HFFc6 (cell line): Measurements from ENCODE around the gene BRD1. TPM values are rescaled to one million over a fixed set of nuclear protein-coding genes. Genes with fewer than 3 reads are reported as not detected.

Experiments
- DNase-seq: peaks from one replicate; pipeline ENCODE4 v3.0.0-alpha.2; 2018
- H3K27ac Mint-ChIP-seq: 2 replicates; pipeline ENCODE4 v1.8.0; 2020; ENCODE audit warnings: mild to moderate bottlenecking, mixed read lengths
- H3K27me3 Mint-ChIP-seq: 2 replicates; pipeline ENCODE4 v1.8.0; 2021; ENCODE audit warnings: mild to moderate bottlenecking, moderate library complexity, mixed read lengths; ENCODE audit not compliant: insufficient read depth
- H3K36me3 Mint-ChIP-seq: 2 replicates; pipeline ENCODE4 v1.8.0; 2021; ENCODE audit warnings: low read depth, mixed read lengths
- H3K4me1 Mint-ChIP-seq: 2 replicates; pipeline ENCODE4 v1.8.0; 2020; ENCODE audit warnings: low read depth, mixed read lengths
- H3K4me3 Mint-ChIP-seq: 2 replicates; pipeline ENCODE4 v1.8.0; 2020; ENCODE audit warnings: mild to moderate bottlenecking, moderate library complexity, mixed read lengths
- H3K9me3 Mint-ChIP-seq: 2 replicates; pipeline ENCODE4 v1.8.0; 2020; ENCODE audit warnings: mild to moderate bottlenecking, mixed read lengths
- CTCF ChIP-seq: fragments of 200-600 bp; sonication (generic); IDR thresholded peaks from 2 replicates; pipeline ENCODE4 v1.5.0; 2021; ENCODE audit warnings: antibody characterized with exemption, mild to moderate bottlenecking
- total RNA-seq, 6 experiments: library from RNA; stranded (reverse); fragmentation: NEBNext Ultra II Directional; extraction: Animal tissue kit (Norgen Biotek cat#: 25700); gene quantifications; 2 replicates in 1 of 6; 3 replicates in 5 of 6; pipeline ENCODE4 v1.2.3, GENCODE V29; 2021

The BRD1 gene
- total RNA-seq, 6 experiments from 2014 or later: 17.2 to 20.8 (median 18.1) TPM

DNA sequence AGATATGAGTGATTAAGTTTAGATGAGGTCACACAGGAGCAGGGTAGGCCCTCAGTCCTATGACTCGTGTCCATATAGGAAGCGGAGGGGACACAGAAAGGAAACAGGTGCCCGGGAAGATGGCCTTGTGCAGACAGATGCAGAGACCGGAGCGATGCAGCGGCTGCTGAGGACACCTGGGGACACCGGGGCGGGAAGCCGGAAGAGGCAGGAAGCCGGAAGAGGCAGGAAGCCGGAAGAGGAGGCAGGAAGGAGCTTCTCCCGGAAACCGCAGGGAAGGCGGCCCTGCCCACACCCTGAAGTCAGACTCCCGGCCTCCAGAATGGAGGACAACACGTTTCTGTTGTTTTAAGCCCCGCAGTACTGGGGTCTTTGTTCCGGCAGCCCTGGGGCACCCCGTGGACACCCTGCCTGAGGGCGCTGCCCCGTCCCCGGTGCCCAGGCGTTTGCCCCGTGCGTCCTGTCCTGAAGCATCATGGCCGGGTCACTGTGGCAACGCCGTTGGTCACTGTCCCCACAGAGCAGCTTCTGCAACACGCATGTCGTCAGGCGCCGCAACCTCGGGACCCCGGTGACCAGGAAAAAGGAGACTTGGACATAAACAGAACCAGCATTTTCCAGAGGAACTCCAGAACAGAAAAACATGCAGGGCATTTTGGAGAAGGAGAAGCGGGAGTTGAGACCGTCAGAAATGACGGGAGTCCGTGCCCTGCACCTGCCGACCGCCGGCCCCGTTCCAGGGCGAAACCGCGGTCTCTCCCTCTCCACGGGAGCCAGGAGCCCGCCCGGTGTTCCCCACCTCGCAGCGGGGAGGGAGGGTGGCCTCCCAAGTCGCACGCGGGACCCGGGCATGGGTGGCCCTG is 103.4 kb downstream of the BRD1 start:
- Mint-ChIP-seq H3K9me3 (peaks cover 9% of the 10 kb centered on the region; the same call in 1 of the 2 replicates), H3K27ac (no peak overlapping the region), H3K36me3 (no peaks in the 10 kb centered on the region), H3K4me3 (no peak overlapping the region), H3K27me3 (peaks cover 24% of the 10 kb centered on the region), H3K4me1 (no peaks in the 10 kb centered on the region)
- DNase-seq: no peak
- no peak for TF ChIP-seq CTCF

DNA sequence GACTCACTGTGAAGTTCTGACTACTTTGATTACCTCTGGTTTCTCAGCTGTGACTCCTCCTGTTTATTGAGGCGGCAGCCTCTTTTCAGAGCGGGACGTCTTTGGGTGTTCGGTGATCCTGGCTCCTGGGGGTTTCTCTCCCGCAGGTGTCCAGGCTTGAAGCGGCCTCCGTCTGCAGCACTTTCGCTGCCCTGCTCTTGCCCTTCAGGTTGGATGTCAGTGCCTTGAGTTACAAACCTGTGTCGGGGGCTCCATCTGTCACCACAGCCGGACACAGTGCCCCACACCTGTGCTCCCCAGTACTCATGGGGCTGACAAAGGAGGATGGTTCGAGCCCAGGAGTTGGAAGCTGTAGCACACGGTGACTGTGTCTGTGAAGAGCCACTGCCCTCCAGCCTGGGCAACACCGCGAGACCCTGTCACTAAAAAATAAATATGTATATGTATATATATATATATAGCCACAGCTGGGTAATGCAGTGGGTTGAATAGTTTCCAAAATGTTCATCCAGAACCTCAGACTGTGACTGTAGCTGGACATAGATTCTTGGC is 104.1 kb downstream of the BRD1 start:
- no peak for DNase-seq
- Mint-ChIP-seq H3K4me3 (no peak overlapping the region), H3K27ac (no peak overlapping the region), H3K27me3 (peaks cover 24% of the 10 kb centered on the region), H3K4me1 (no peaks in the 10 kb centered on the region), H3K36me3 (no peaks in the 10 kb centered on the region; the same call in 1 of the 2 replicates), H3K9me3 (peaks cover 9% of the 10 kb centered on the region; the same call in 1 of the 2 replicates)
- TF ChIP-seq CTCF: no peak

Other genes starting within 250 kb of the BRD1 start
- gene ZBED4, start 26.0 kb upstream of the BRD1 start, total RNA-seq: 10 to 100 TPM in 1 of 6 experiments, 1 to 10 TPM in 5; 7.9 to 10.9 (median 9.0) TPM
- gene ALG12, start 90.6 kb upstream of the BRD1 start, total RNA-seq: 10 to 100 TPM; 17.2 to 25.1 (median 20.2) TPM
- 10 to 100 TPM; 67.9 to 86.8 (median 78.5) TPM for gene CRELD2, start 90.8 kb upstream of the BRD1 start, total RNA-seq
- gene PIM3, start 132.9 kb upstream of the BRD1 start, total RNA-seq: 10 to 100 TPM; 14.8 to 18.8 (median 17.4) TPM
- gene IL17REL, start 184.9 kb upstream of the BRD1 start, total RNA-seq: not detected
- gene TTLL8, start 230.4 kb upstream of the BRD1 start, total RNA-seq: not detected